Stimulated activated naive CD8-positive, alpha-beta T cell treated with anti-CD3 and anti-CD28 coated beads, Interleukin-15, Interleukin-2, amounts not matched to agents 100 ng/mL and 50 ng/mL, for 24 hours (primary cell): Measurements from ENCODE around the gene GAS2.

ENCODE experiments used
- H3K27ac Mint-ChIP-seq: one replicate; pipeline ENCODE4 v1.8.0; 2021; ENCODE audit warnings: mild to moderate bottlenecking, mixed read lengths
- H3K27me3 Mint-ChIP-seq: one replicate; pipeline ENCODE4 v1.8.0; 2021; ENCODE audit warnings: mixed read lengths
- H3K36me3 Mint-ChIP-seq: one replicate; pipeline ENCODE4 v1.8.0; 2021; ENCODE audit warnings: low read depth, mixed read lengths
- H3K4me1 Mint-ChIP-seq: one replicate; pipeline ENCODE4 v1.8.0; 2021; ENCODE audit warnings: low read depth, mixed read lengths
- H3K4me3 Mint-ChIP-seq: one replicate; pipeline ENCODE4 v1.8.0; 2021; ENCODE audit warnings: mild to moderate bottlenecking, mixed read lengths
- H3K9me3 Mint-ChIP-seq: one replicate; pipeline ENCODE4 v1.8.0; 2021; ENCODE audit warnings: mixed read lengths

Gene GAS2

GRCh38 chr11:22732588-22732987, 66.2 kb downstream of the GAS2 start:
- H3K36me3 Mint-ChIP-seq: no peaks in the 10 kb centered on the region
- H3K9me3 Mint-ChIP-seq: no peaks in the 10 kb centered on the region
- no peaks in the 10 kb centered on the region for H3K4me1 Mint-ChIP-seq
- H3K27ac Mint-ChIP-seq: no peak overlapping the region
- no peak overlapping the region for H3K4me3 Mint-ChIP-seq
- H3K27me3 Mint-ChIP-seq: peaks cover 6% of the 10 kb centered on the region

DNA sequence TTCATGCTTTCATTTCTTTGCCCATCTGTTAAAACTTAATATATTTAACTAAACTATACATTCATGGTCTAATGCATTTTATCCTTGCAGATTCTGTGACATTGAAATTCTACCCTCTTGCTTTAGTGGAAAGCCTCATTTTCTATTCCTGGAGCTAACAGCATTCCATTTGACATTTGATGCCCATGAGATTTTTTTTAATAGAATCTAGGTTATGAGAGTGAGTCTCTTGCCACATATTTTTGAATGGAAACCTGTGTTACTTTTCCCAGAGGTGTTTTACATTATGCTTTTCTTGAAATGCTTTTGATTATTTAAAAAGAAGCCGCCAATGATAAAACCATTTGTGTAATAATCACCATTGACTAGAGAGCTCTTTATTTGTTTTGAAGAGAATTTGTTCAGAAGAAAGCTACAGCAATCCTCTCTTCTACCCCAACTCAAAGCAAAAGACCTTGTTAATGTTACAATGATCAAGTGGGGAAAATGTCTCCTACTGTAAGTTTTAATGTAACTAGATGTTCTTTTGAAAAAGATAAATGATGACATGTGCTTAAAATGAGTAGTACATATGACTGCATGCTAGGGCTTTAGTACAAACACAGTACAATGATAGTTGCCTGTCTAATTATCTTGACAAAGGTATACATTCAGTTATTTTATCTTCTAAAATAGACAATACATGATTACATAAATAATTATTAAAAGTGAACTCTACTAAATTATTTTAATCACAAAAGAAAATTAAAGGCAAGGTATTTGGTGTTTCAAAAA, 67.3 kb downstream of the GAS2 start:
- H3K36me3 Mint-ChIP-seq: no peaks in the 10 kb centered on the region
- H3K27ac Mint-ChIP-seq: no peak overlapping the region
- no peaks in the 10 kb centered on the region for H3K9me3 Mint-ChIP-seq
- no peak overlapping the region for H3K4me3 Mint-ChIP-seq
- H3K27me3 Mint-ChIP-seq: peaks cover 6% of the 10 kb centered on the region
- H3K4me1 Mint-ChIP-seq: no peaks in the 10 kb centered on the region

- Mint-ChIP-seq H3K36me3 (no peaks in the 10 kb centered on the region), H3K4me1 (no peaks in the 10 kb centered on the region), H3K9me3 (no peaks in the 10 kb centered on the region), H3K27ac (no peak overlapping the region), H3K27me3 (peaks cover 6% of the 10 kb centered on the region), H3K4me3 (no peak overlapping the region)
These were observed 68.4 kb downstream of the GAS2 start for GRCh38 chr11:22734628-22735345.

GRCh38 chr11:22742157-22742613, 75.8 kb downstream of the GAS2 start:
- peak overlapping the region; percentile 42 for H3K27ac Mint-ChIP-seq
- peaks cover 9% of the 10 kb centered on the region for H3K4me1 Mint-ChIP-seq
- H3K4me3 Mint-ChIP-seq: no peak overlapping the region
- H3K27me3 Mint-ChIP-seq: peaks cover 21% of the 10 kb centered on the region
- no peaks in the 10 kb centered on the region for H3K9me3 Mint-ChIP-seq
- no peaks in the 10 kb centered on the region for H3K36me3 Mint-ChIP-seq

DNA sequence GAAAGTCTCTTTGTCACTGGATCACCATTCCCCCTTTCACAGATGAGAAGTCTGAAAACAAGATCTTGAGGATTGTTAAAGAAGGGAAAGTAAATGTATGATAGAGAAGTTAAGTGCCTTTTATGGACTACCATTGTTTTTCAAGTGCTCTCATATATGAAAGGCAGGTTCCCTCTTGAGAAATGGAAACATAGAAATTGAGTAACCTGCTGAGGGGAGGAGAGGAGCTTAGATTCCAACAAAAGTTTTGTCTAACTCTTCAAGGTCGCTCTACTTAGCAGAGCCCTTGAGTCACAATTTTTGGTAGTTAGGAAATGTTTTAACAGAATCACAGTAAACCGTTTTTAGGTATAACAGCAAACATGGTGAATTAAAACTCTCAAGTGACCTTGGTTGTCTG, 83.1 kb downstream of the GAS2 start:
- Mint-ChIP-seq H3K27ac (no peak overlapping the region), H3K36me3 (no peaks in the 10 kb centered on the region), H3K9me3 (no peaks in the 10 kb centered on the region), H3K27me3 (peaks cover 22% of the 10 kb centered on the region), H3K4me1 (peaks cover 10% of the 10 kb centered on the region), H3K4me3 (no peak overlapping the region)

DNA sequence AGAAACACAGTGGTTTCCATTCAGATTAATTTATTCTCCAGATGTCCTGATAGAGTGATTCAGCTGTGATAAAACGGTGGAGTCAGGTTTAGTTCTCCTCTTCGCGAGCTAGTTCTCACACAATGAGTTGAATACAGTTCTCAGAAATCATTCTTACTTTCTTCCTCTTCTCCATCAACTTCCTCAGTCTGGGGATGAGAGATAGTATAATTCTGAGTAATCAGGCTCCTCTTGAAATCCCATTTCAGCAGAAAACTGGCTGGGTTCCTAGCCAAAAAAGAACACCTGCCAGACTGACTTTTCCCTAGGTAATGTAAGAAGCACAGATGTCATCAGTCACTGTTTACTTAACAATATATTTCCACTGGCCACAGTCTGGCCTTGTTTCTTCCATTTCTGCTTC, 86.5 kb downstream of the GAS2 start:
- H3K9me3 Mint-ChIP-seq: no peaks in the 10 kb centered on the region

GRCh38 chr11:22753416-22753815, 87.0 kb downstream of the GAS2 start:
- Mint-ChIP-seq H3K4me3 (no peak overlapping the region), H3K9me3 (no peaks in the 10 kb centered on the region), H3K4me1 (peaks cover 10% of the 10 kb centered on the region), H3K27me3 (peaks cover 11% of the 10 kb centered on the region), H3K27ac (peak overlapping the region; percentile 68), H3K36me3 (no peaks in the 10 kb centered on the region)

More for the DNA sequence above, 86.5 kb downstream of the GAS2 start:
- Mint-ChIP-seq H3K27me3 (peaks cover 11% of the 10 kb centered on the region), H3K4me3 (no peak overlapping the region), H3K27ac (peak overlapping the region; percentile 68), H3K36me3 (no peaks in the 10 kb centered on the region), H3K4me1 (peaks cover 10% of the 10 kb centered on the region)

GRCh38 chr11:22761066-22761465, 94.7 kb downstream of the GAS2 start:
- Mint-ChIP-seq H3K4me3 (no peak overlapping the region), H3K36me3 (no peaks in the 10 kb centered on the region), H3K9me3 (no peaks in the 10 kb centered on the region), H3K27ac (no peak overlapping the region), H3K4me1 (no peaks in the 10 kb centered on the region), H3K27me3 (no peaks in the 10 kb centered on the region)

GRCh38 chr11:22763166-22763565, 96.8 kb downstream of the GAS2 start:
- Mint-ChIP-seq H3K36me3 (no peaks in the 10 kb centered on the region), H3K4me1 (no peaks in the 10 kb centered on the region), H3K27me3 (no peaks in the 10 kb centered on the region), H3K9me3 (no peaks in the 10 kb centered on the region), H3K27ac (no peak overlapping the region), H3K4me3 (no peak overlapping the region)

DNA sequence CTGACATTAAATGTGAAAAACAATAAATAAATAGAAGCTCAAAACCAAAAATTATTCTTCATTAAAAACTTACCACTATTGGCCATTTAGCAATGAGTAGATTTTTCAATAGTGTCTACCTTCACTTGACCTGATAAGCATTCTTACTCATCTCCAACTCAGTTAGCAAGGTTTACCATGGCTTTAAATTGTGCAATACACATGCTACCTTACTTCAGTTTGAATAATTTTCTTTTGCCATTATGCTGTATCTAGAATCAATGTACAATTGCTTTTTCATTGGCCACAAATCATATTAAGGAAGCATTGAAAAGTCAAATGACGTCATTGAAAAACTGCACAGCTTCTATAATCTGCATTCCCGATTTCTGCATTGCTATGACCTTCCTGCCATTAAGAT, 98.3 kb downstream of the GAS2 start:
- Mint-ChIP-seq H3K9me3 (peaks cover 2% of the 10 kb centered on the region), H3K36me3 (no peaks in the 10 kb centered on the region), H3K4me3 (no peak overlapping the region), H3K27ac (no peak overlapping the region), H3K27me3 (no peaks in the 10 kb centered on the region), H3K4me1 (no peaks in the 10 kb centered on the region)

GRCh38 chr11:22768281-22768680, 101.9 kb downstream of the GAS2 start:
- Mint-ChIP-seq H3K36me3 (no peaks in the 10 kb centered on the region), H3K9me3 (peaks cover 4% of the 10 kb centered on the region), H3K27ac (no peak overlapping the region), H3K4me1 (no peaks in the 10 kb centered on the region), H3K27me3 (no peaks in the 10 kb centered on the region), H3K4me3 (no peak overlapping the region)

- H3K27me3 Mint-ChIP-seq: peaks cover 4% of the 10 kb centered on the region
- H3K4me1 Mint-ChIP-seq: no peaks in the 10 kb centered on the region
- H3K27ac Mint-ChIP-seq: no peak overlapping the region
These were observed 102.7 kb downstream of the GAS2 start for GRCh38 chr11:22769081-22769480.

DNA sequence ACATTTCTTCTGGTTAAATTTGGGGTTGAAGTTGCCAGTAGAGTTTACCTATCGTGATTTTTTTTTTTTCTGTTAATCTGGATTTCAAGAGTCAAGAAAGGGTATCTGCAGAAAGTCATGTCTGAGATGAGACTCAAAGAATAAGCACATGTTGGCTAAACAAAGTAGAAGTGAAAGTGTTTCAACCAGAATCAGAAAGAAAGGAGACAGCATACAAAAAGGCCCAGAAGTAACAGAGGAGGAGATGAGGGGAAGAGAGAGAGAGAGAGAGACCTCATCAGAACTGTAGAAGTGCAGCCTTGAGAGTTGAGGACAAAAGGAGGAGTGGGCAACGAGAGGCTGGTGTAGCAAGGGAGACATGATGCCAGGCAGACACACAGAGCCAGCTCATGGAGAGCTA, 108.3 kb downstream of the GAS2 start:
- Mint-ChIP-seq H3K4me3 (no peak overlapping the region), H3K9me3 (peaks cover 2% of the 10 kb centered on the region), H3K36me3 (no peaks in the 10 kb centered on the region), H3K27ac (no peak overlapping the region), H3K27me3 (peaks cover 14% of the 10 kb centered on the region), H3K4me1 (no peaks in the 10 kb centered on the region)

More at GRCh38 chr11:22769081-22769480, 102.7 kb downstream of the GAS2 start:
- Mint-ChIP-seq H3K4me3 (no peak overlapping the region), H3K36me3 (no peaks in the 10 kb centered on the region), H3K9me3 (peaks cover 4% of the 10 kb centered on the region)

DNA sequence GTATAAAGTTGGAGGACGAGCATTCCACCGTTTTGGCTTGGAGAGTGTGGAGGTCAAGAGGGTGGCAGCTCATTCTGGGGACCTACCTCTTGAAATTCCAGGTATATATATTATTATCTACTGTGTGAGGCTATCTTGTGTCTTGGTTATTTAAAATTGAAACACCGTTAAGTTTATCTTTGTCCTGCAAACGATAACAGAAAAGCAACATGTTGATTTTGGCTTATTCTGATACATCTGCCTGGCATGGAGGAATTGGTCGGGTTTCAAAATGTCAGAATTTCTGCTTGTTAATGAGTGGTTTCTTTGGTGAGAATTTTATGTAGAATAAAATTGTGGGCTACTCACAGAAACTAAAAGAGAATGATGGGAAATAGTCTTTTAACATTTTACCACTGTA, 108.8 kb downstream of the GAS2 start:
- Mint-ChIP-seq H3K4me3 (no peak overlapping the region), H3K27me3 (peaks cover 14% of the 10 kb centered on the region), H3K27ac (no peak overlapping the region), H3K4me1 (no peaks in the 10 kb centered on the region), H3K9me3 (no peaks in the 10 kb centered on the region), H3K36me3 (no peaks in the 10 kb centered on the region)

- H3K4me1 Mint-ChIP-seq: peaks cover 8% of the 10 kb centered on the region
- no peak overlapping the region for H3K4me3 Mint-ChIP-seq
- H3K36me3 Mint-ChIP-seq: no peaks in the 10 kb centered on the region
- H3K9me3 Mint-ChIP-seq: no peaks in the 10 kb centered on the region
- peaks cover 12% of the 10 kb centered on the region for H3K27me3 Mint-ChIP-seq
- no peak overlapping the region for H3K27ac Mint-ChIP-seq
These were observed 112.2 kb downstream of the GAS2 start for GRCh38 chr11:22778642-22779041.
